ENCODE data around the gene SMARCE1.
"Not testable (repeated sequence)": the region's sequence is repeated elsewhere in the genome, so short reads cannot be mapped to it uniquely, and the experiment has no call there.

Gene SMARCE1

GRCh38 chr17:40608061-40608581, 39.5 kb downstream of the SMARCE1 start:
- DNase-seq, result peak; percentile 86

- DNase-seq, result peak; percentile 67
These were observed 40.0 kb downstream of the SMARCE1 start for GRCh38 chr17:40607641-40608040.

GRCh38 chr17:40606548-40607353, 40.9 kb downstream of the SMARCE1 start:
- no peak for DNase-seq

GRCh38 chr17:40605306-40605705, 42.3 kb downstream of the SMARCE1 start:
- peak; percentile 68 for DNase-seq

- no peak for DNase-seq
These were observed 43.1 kb downstream of the SMARCE1 start for GRCh38 chr17:40604327-40605080.

GRCh38 chr17:40602445-40603443, 44.9 kb downstream of the SMARCE1 start:
- DNase-seq, result peak; percentile 78

GRCh38 chr17:40600486-40601046, 47.1 kb downstream of the SMARCE1 start:
- no peak for DNase-seq

GRCh38 chr17:40599468-40599763, 48.2 kb downstream of the SMARCE1 start:
- DNase-seq, result no peak

GRCh38 chr17:40598619-40599467, 48.8 kb downstream of the SMARCE1 start:
- peak; percentile 82 for DNase-seq

- no peak for DNase-seq
These were observed 49.4 kb downstream of the SMARCE1 start for GRCh38 chr17:40598301-40598618.

- no peak for DNase-seq
These were observed 49.9 kb downstream of the SMARCE1 start for GRCh38 chr17:40597556-40598300.

GRCh38 chr17:40597156-40597555, 50.5 kb downstream of the SMARCE1 start:
- DNase-seq, result no peak

- no peak for DNase-seq
These were observed 51.2 kb downstream of the SMARCE1 start for GRCh38 chr17:40596261-40596919.

- DNase-seq, result no peak
These were observed 56.9 kb downstream of the SMARCE1 start for GRCh38 chr17:40590742-40591141.

- DNase-seq, result no peak
These were observed 59.1 kb downstream of the SMARCE1 start for GRCh38 chr17:40588552-40588951.

- not testable (repeated sequence) for DNase-seq
These were observed 61.4 kb downstream of the SMARCE1 start for GRCh38 chr17:40586264-40586663.

GRCh38 chr17:40584950-40585349, 62.7 kb downstream of the SMARCE1 start:
- not testable (repeated sequence) for DNase-seq

- DNase-seq, result peak; percentile 76
These were observed 65.2 kb downstream of the SMARCE1 start for GRCh38 chr17:40582328-40582901.

GRCh38 chr17:40580140-40580539, 67.5 kb downstream of the SMARCE1 start:
- DNase-seq, result no peak

GRCh38 chr17:40579471-40579870, 68.1 kb downstream of the SMARCE1 start:
- no peak for DNase-seq

Data from central memory CD4-positive, alpha-beta T cell (primary cell).